HCT116 (cell line): ENCODE data around the gene PTTG2. TPM values are rescaled to one million over a fixed set of nuclear protein-coding genes. Genes with fewer than 3 reads are reported as not detected.

ENCODE experiments used
- ATAC-seq: fragments of 200-7000 bp; cut with Tn5 transposase; 2 replicates; pipeline ENCODE4 v1.9.1; 2020; ENCODE audit warnings: mild to moderate bottlenecking, moderate library complexity
- BruUV-seq: library from RNA; stranded (reverse); fragments of 400-500 nt; replicated peaks from 2 replicates; lab custom pipeline; 2021; lab: Mats Ljungman, UMichigan
- CTCF ChIA-PET: fragments of 300-600 bp; sonication (Branson Sonifier 250); formaldehyde crosslinking; loops from one replicate; lab custom pipeline; 2021; ENCODE audit warnings: antibody characterized with exemption; lab: Charles Lee
- POLR2A ChIA-PET: fragments of 300-600, 350-600 bp; sonication (Branson Sonifier 250); formaldehyde crosslinking; loops from one replicate; lab custom pipeline; 2021; ENCODE audit warnings: antibody characterized with exemption; lab: Charles Lee
- RAD21 ChIA-PET, 2 experiments: fragments of 300-600 bp; sonication (Branson Sonifier 250); formaldehyde crosslinking; loops; one replicate each; lab custom pipeline; 2023; ENCODE audit warnings: low total read pairs in 2 of 2; ENCODE audit not compliant: uncharacterized antibody in 2 of 2, unreplicated experiment in 2 of 2, low non-redundant PET in 1 of 2; lab: Charles Lee
- DNase-seq: peaks from one replicate; pipeline ENCODE4 v3.0.0-alpha.2; 2010; ENCODE audit warnings: low read depth, low spot score
- H2AFZ ChIP-seq: fragments of 200-600 bp; shearing (Covaris generic), sonication (generic); 2 replicates; pipeline ENCODE4 v1.6.1; 2017; ENCODE audit warnings: low read depth, mixed run types, mixed read lengths, antibody characterized with exemption, low read length; ENCODE audit not compliant: poor library complexity, severe bottlenecking
- H3K27ac ChIP-seq: 2 replicates; pipeline ENCODE4 v1.5.1; 2012; ENCODE audit warnings: low read depth, low read length
- H3K27me3 ChIP-seq: fragments of 200-600 bp; sonication (generic); 2 replicates; pipeline ENCODE4 v1.6.1; 2016; ENCODE audit warnings: mixed run types, low read length, mixed read lengths; ENCODE audit not compliant: insufficient read depth
- H3K36me3 ChIP-seq, 2 experiments: fragments of 200-500 bp in 1 of 2; fragments of 200-600 bp in 1 of 2; sonication (Bioruptor generic) in 1 of 2; sonication (generic) in 1 of 2; 2 replicates each; pipeline versions ENCODE4 v1.5.1 to v1.6.1; 2014 to 2016; ENCODE audit warnings: low read length in 2 of 2, inconsistent platforms in 1 of 2, mixed read lengths in 1 of 2, mixed run types in 1 of 2; ENCODE audit not compliant: insufficient read depth in 2 of 2, control insufficient read depth in 1 of 2
- H3K4me1 ChIP-seq, 2 experiments: fragments of 200-600 bp in 1 of 2; sonication (generic) in 1 of 2; 2 replicates each; pipeline versions ENCODE4 v1.5.1 to v1.6.1; 2012 to 2017; ENCODE audit warnings: low read length in 2 of 2, inconsistent platforms in 1 of 2, mild to moderate bottlenecking in 1 of 2, mixed read lengths in 1 of 2, mixed run types in 1 of 2, moderate library complexity in 1 of 2; ENCODE audit not compliant: insufficient read depth in 2 of 2, control insufficient read depth in 1 of 2
- H3K4me2 ChIP-seq: fragments of 200-600 bp; sonication (generic); 2 replicates; pipeline ENCODE4 v1.6.1; 2017; ENCODE audit warnings: mixed run types, low read length, mixed read lengths
- H3K4me3 ChIP-seq, 2 experiments: fragments of 200-600 bp in 1 of 2; sonication (generic) in 1 of 2; replicated peaks in 1 of 2; 2 replicates each; pipeline ENCODE4 v1.5.1; 2011 to 2016; ENCODE audit warnings: low read length in 2 of 2, control low read depth in 1 of 2, low read depth in 1 of 2, mild to moderate bottlenecking in 1 of 2, mixed read lengths in 1 of 2, mixed run types in 1 of 2
- H3K79me2 ChIP-seq: fragments of 200-600 bp; sonication (generic); 2 replicates; pipeline ENCODE4 v1.6.1; 2017; ENCODE audit warnings: mild to moderate bottlenecking, mixed run types, low read length, moderate library complexity, mixed read lengths; ENCODE audit not compliant: insufficient read depth
- H3K9ac ChIP-seq: fragments of 200-600 bp; sonication (generic); 2 replicates; pipeline ENCODE4 v1.6.1; 2016; ENCODE audit warnings: low read length, mixed read lengths
- H3K9me2 ChIP-seq: fragments of 200-600 bp; sonication (generic), shearing (Covaris generic); 2 replicates; pipeline ENCODE4 v1.6.1; 2017; ENCODE audit warnings: mixed run types, mild to moderate bottlenecking, moderate library complexity; ENCODE audit not compliant: insufficient read depth
- H3K9me3 ChIP-seq, 2 experiments: fragments of 200-500 bp in 1 of 2; fragments of 200-600 bp in 1 of 2; sonication (Bioruptor generic) in 1 of 2; sonication (generic) in 1 of 2; 2 replicates each; pipeline ENCODE4 v1.6.1; 2014 to 2017; ENCODE audit warnings: low read length in 2 of 2, mixed read lengths in 2 of 2, inconsistent platforms in 1 of 2, low read depth in 1 of 2, mild to moderate bottlenecking in 1 of 2, mixed run types in 1 of 2, moderate library complexity in 1 of 2; ENCODE audit not compliant: control insufficient read depth in 1 of 2, insufficient read depth in 1 of 2
- H4K20me1 ChIP-seq: fragments of 200-600 bp; sonication (generic), shearing (Covaris generic); 2 replicates; pipeline ENCODE4 v1.6.1; 2017; ENCODE audit warnings: mixed run types, mild to moderate bottlenecking, moderate library complexity; ENCODE audit not compliant: insufficient read depth
- CEBPB ChIP-seq: IDR thresholded peaks from 2 replicates; pipeline ENCODE4 v1.6.1; 2012; ENCODE audit warnings: low read depth
- EGR1 ChIP-seq: IDR thresholded peaks from 2 replicates; pipeline ENCODE4 v1.6.1; 2012; ENCODE audit warnings: low read depth
- EZH2phosphoT487 ChIP-seq: fragments of 200-600 bp; IDR thresholded peaks from 2 replicates; pipeline ENCODE4 v1.6.1; 2018; ENCODE audit warnings: antibody characterized with exemption, borderline replicate concordance
- FOSL1 ChIP-seq: IDR thresholded peaks from 2 replicates; pipeline ENCODE4 v1.6.1; 2012; ENCODE audit warnings: low read depth
- JUND ChIP-seq: IDR thresholded peaks from 2 replicates; pipeline ENCODE4 v1.6.1; 2012
- POLR2A ChIP-seq: IDR thresholded peaks from 2 replicates; pipeline ENCODE4 v1.7.0; 2011; ENCODE audit warnings: borderline replicate concordance; ENCODE audit not compliant: insufficient read depth, insufficient read length; ENCODE audit errors: extremely low read depth
- POLR2AphosphoS5 ChIP-seq: IDR thresholded peaks from 2 replicates; pipeline ENCODE4 v1.6.1; 2011; ENCODE audit warnings: mild to moderate bottlenecking, low read depth, low read length, moderate library complexity
- RAD21 ChIP-seq: IDR thresholded peaks from 2 replicates; pipeline ENCODE4 v1.6.1; 2012; ENCODE audit warnings: low read depth, mild to moderate bottlenecking
- SP1 ChIP-seq: IDR thresholded peaks from 2 replicates; pipeline ENCODE4 v1.6.1; 2012; ENCODE audit warnings: low read depth
- SRF ChIP-seq: IDR thresholded peaks from 2 replicates; pipeline ENCODE4 v1.6.1; 2012; ENCODE audit warnings: low read depth
- YY1 ChIP-seq: IDR thresholded peaks from 2 replicates; pipeline ENCODE4 v1.6.1; 2011; ENCODE audit warnings: low read length, low read depth, moderate library complexity, mild to moderate bottlenecking; ENCODE audit not compliant: insufficient replicate concordance; ENCODE audit errors: extremely low read depth
- ZNF274 ChIP-seq: fragments of 200-500 bp; sonication (Bioruptor generic); IDR thresholded peaks from 2 replicates; pipeline ENCODE4 v1.6.1; 2014; ENCODE audit warnings: mild to moderate bottlenecking, low read depth, low read length, inconsistent platforms
- intact Hi-C: fragments of 100-400 bp; cut with micrococcal nuclease; formaldehyde crosslinking; loops from 2 replicates; pipeline ENCODE4 v1.10.0; 2022
- total RNA-seq: library from RNA; stranded (reverse); gene quantifications from one replicate; pipeline ENCODE4 v1.2.1, GENCODE V29; 2021; ENCODE audit not compliant: unreplicated experiment
- TF ChIP-seq, protein P1 (sequence below): IDR thresholded peaks from 2 replicates; pipeline ENCODE4 v1.6.1; 2012; ENCODE audit warnings: low read depth
- TF ChIP-seq, protein P2 (sequence below): IDR thresholded peaks from 2 replicates; pipeline ENCODE4 v1.6.1; 2012
- TF ChIP-seq, protein P3 (sequence below), 3 experiments: fragments of 200-600 bp in 1 of 3; sonication (generic) in 1 of 3; IDR thresholded peaks in 2 of 3; conservative IDR thresholded peaks in 1 of 3; 2 replicates each; pipeline ENCODE4 v1.5.1; 2012 to 2017; ENCODE audit warnings: low read depth in 2 of 3, low read length in 2 of 3, antibody characterized with exemption in 1 of 3, borderline replicate concordance in 1 of 3, control low read depth in 1 of 3, mild to moderate bottlenecking in 1 of 3, mixed read lengths in 1 of 3, mixed run types in 1 of 3, moderate library complexity in 1 of 3; ENCODE audit not compliant: insufficient read depth in 1 of 3

The PTTG2 gene
- total RNA-seq, 1 experiment from 2014 or later, result not detected

DNA sequence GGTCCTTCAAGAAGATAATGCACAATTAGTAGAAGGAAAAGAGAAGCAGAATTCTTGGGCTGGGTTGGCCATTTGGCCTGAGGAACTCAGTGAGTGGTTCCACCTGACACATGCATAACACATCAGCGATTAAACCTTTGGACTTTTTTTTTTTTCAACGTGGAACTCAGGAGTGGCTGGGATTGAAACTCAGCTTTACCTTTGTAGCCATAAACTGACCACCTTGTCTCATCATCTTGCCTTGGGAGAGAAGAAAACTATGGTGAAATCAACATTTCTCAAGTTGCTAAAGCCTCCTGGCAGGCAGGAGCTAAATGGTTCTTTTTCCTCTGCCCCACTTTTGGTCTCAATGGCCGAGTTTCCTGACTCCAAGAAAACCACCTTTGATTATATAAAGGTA lies 16.3 kb downstream of the PTTG2 start:
- H3K4me2 ChIP-seq, result peak overlapping the region; percentile 85
- RAD21 ChIA-PET, result interaction anchor here in 1 of 2 experiments (0.6 kb wide), 1 partner anchor 14 kb away, joined by 4 read pairs; no protein-coding TSS in a partner anchor
- intact Hi-C loops, result loop anchor here (10.0 kb wide), 2 partner anchors 152 to 188 kb away; partner anchors contain the start of gene PGM2
- H2AFZ ChIP-seq, result peak overlapping the region; percentile 99
- peak overlapping the region; percentile 37 to 53; a peak in 3 of 4 replicates for H3K4me3 ChIP-seq
- H3K9ac ChIP-seq, result peak overlapping the region; percentile 66
- H3K9me2 ChIP-seq, result no peaks in the 10 kb centered on the region
- H3K9me3 ChIP-seq, result no peaks in the 10 kb centered on the region
- CTCF ChIA-PET, result no interaction called here
- POLR2A ChIA-PET, result no interaction called here
- no peak for DNase-seq
- TF ChIP-seq, protein P1, sequence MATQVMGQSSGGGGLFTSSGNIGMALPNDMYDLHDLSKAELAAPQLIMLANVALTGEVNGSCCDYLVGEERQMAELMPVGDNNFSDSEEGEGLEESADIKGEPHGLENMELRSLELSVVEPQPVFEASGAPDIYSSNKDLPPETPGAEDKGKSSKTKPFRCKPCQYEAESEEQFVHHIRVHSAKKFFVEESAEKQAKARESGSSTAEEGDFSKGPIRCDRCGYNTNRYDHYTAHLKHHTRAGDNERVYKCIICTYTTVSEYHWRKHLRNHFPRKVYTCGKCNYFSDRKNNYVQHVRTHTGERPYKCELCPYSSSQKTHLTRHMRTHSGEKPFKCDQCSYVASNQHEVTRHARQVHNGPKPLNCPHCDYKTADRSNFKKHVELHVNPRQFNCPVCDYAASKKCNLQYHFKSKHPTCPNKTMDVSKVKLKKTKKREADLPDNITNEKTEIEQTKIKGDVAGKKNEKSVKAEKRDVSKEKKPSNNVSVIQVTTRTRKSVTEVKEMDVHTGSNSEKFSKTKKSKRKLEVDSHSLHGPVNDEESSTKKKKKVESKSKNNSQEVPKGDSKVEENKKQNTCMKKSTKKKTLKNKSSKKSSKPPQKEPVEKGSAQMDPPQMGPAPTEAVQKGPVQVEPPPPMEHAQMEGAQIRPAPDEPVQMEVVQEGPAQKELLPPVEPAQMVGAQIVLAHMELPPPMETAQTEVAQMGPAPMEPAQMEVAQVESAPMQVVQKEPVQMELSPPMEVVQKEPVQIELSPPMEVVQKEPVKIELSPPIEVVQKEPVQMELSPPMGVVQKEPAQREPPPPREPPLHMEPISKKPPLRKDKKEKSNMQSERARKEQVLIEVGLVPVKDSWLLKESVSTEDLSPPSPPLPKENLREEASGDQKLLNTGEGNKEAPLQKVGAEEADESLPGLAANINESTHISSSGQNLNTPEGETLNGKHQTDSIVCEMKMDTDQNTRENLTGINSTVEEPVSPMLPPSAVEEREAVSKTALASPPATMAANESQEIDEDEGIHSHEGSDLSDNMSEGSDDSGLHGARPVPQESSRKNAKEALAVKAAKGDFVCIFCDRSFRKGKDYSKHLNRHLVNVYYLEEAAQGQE, result no peak
- TF ChIP-seq ZNF274, result no peak
- TF ChIP-seq SP1, result no peak
- no peak for TF ChIP-seq RAD21
- no peak for TF ChIP-seq JUND
- TF ChIP-seq EGR1, result no peak
- TF ChIP-seq, protein P2, sequence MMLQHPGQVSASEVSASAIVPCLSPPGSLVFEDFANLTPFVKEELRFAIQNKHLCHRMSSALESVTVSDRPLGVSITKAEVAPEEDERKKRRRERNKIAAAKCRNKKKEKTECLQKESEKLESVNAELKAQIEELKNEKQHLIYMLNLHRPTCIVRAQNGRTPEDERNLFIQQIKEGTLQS, result no peak
- TF ChIP-seq, protein P3, sequence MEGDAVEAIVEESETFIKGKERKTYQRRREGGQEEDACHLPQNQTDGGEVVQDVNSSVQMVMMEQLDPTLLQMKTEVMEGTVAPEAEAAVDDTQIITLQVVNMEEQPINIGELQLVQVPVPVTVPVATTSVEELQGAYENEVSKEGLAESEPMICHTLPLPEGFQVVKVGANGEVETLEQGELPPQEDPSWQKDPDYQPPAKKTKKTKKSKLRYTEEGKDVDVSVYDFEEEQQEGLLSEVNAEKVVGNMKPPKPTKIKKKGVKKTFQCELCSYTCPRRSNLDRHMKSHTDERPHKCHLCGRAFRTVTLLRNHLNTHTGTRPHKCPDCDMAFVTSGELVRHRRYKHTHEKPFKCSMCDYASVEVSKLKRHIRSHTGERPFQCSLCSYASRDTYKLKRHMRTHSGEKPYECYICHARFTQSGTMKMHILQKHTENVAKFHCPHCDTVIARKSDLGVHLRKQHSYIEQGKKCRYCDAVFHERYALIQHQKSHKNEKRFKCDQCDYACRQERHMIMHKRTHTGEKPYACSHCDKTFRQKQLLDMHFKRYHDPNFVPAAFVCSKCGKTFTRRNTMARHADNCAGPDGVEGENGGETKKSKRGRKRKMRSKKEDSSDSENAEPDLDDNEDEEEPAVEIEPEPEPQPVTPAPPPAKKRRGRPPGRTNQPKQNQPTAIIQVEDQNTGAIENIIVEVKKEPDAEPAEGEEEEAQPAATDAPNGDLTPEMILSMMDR (IDR thresholded peaks at IDR 0.05 in 2 of 3, conservative IDR thresholded peaks at IDR 0.05 in 1 of 3; ENCODE audit: borderline replicate concordance in 1 of 3, insufficient read depth in 1 of 3, low read depth in 2 of 3, low read length in 2 of 3), result no peak
- TF ChIP-seq EZH2phosphoT487, result no peak
- TF ChIP-seq FOSL1, result no peak
- TF ChIP-seq POLR2A, result no peak
- TF ChIP-seq CEBPB, result no peak
- TF ChIP-seq YY1, result no peak
- no peak for TF ChIP-seq SRF
- TF ChIP-seq POLR2AphosphoS5, result no peak
- no peak for ATAC-seq
- peaks cover 28% of the 10 kb centered on the region for H3K79me2 ChIP-seq
- no peaks in the 10 kb centered on the region for H4K20me1 ChIP-seq
- H3K4me1 ChIP-seq, result peaks cover 6 to 25% of the 10 kb centered on the region in 2 experiments; a peak in 3 of 4 replicates
- BruUV-seq, result no TSS peak
- no peaks in the 10 kb centered on the region for H3K36me3 ChIP-seq
- H3K27ac ChIP-seq, result peak overlapping the region; percentile 21; the same call in 1 of the 2 replicates
- no peaks in the 10 kb centered on the region for H3K27me3 ChIP-seq
